Effector memory CD8-positive, alpha-beta T cell (primary cell): ENCODE data around the gene XPO5.
A peak's percentile ranks its signal among the peaks of the same experiment; 100 is the strongest.

Experiments
- ATAC-seq: fragments of 150-1000 bp; cut with Tn5 transposase; replicated peaks from 2 replicates; pipeline ENCODE4 v1.10.0; 2021; ENCODE audit warnings: mild to moderate bottlenecking, moderate library complexity
- DNase-seq, 3 experiments: peaks; one replicate each; pipeline ENCODE4 v3.0.0; 2021
- H3K27ac Mint-ChIP-seq, 2 donors: one replicate each; pipeline ENCODE4 v1.8.0; 2022; ENCODE audit warnings: mild to moderate bottlenecking in 2 of 2, mixed read lengths in 2 of 2, moderate library complexity in 2 of 2
- H3K27me3 Mint-ChIP-seq, 2 donors: one replicate each; pipeline ENCODE4 v1.8.0; 2022; ENCODE audit warnings: mixed read lengths in 2 of 2
- H3K36me3 Mint-ChIP-seq: one replicate; pipeline ENCODE4 v1.8.0; 2022; ENCODE audit warnings: mild to moderate bottlenecking, moderate library complexity, mixed read lengths; ENCODE audit not compliant: insufficient read depth
- H3K4me1 Mint-ChIP-seq, 2 donors: one replicate each; pipeline ENCODE4 v1.8.0; 2022; ENCODE audit warnings: low read depth in 2 of 2, mixed read lengths in 2 of 2
- H3K4me3 Mint-ChIP-seq, 2 donors: one replicate each; pipeline ENCODE4 v1.8.0; 2022; ENCODE audit warnings: mild to moderate bottlenecking in 2 of 2, mixed read lengths in 2 of 2, moderate library complexity in 2 of 2
- H3K9me3 Mint-ChIP-seq, 2 donors: one replicate each; pipeline ENCODE4 v1.8.0; 2022; ENCODE audit warnings: mixed read lengths in 2 of 2

XPO5 gene

DNA sequence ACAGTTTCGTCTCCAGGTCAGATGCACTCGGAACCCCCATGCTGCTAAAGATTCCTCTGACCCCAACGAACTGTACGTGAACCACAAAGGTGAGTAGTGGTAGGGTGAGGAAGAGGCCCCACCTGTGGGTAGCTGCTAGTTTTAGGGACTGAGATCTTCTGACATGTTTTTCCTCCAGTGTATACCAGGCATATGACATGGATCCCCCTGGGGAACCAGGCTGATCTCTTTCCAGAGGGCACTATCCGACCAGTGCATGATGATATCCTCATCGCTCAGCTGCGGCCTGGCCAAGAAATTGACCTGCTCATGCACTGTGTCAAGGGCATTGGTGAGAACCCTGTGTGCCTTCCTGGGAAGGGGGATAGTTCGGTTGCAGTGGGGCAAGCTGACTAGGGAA, 55.7 kb downstream of the XPO5 start:
- H3K9me3 Mint-ChIP-seq: no peaks in the 10 kb centered on the region
- no peaks in the 10 kb centered on the region for H3K27me3 Mint-ChIP-seq
- peaks cover 48% of the 10 kb centered on the region for H3K36me3 Mint-ChIP-seq
- DNase-seq (no peak), ATAC-seq (no peak)
- H3K4me1 Mint-ChIP-seq: peaks cover 10 to 13% of the 10 kb centered on the region in 2 donors
- H3K27ac Mint-ChIP-seq: no peak overlapping the region
- H3K4me3 Mint-ChIP-seq: no peak overlapping the region

DNA sequence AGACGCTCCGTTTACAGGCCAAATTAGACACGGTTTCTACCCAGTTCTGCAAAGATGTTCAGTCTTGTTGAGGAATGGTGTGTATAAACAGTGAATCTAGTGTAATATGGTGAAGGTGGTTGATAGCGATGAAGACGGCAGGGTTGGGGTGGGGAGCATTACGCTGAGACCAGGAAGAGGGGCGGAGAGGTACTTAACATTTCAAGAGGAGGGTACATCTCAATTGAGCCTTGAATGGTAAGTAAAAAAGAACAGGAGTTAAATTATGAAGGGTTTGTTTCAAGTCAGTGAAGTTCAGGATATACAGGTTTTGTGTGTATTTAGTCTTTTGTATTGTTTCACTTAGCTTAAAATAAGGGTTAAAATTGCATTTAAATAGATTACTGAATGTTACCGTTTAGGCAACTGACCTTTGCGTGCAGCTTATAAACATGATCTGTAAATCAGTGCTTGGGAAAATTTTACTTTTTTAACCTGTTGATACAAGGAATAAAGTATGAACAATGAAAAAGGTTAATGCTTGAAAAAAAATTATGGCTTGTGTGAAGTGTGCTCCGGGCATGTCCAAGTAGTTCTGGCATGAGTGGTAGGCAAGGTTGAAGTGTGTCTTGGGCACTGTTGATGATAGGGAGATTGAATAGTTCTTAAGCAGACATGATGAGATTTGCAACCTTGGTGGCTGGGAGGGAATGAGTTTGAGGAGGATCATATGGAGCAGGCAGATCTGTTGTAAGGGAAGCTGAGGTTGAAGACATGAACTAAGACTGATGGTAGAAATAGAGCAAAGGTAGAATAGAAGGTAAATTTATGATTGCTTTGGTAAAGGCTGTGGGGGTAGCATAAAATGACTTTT, 58.1 kb downstream of the XPO5 start:
- H3K9me3 Mint-ChIP-seq: no peaks in the 10 kb centered on the region

DNA sequence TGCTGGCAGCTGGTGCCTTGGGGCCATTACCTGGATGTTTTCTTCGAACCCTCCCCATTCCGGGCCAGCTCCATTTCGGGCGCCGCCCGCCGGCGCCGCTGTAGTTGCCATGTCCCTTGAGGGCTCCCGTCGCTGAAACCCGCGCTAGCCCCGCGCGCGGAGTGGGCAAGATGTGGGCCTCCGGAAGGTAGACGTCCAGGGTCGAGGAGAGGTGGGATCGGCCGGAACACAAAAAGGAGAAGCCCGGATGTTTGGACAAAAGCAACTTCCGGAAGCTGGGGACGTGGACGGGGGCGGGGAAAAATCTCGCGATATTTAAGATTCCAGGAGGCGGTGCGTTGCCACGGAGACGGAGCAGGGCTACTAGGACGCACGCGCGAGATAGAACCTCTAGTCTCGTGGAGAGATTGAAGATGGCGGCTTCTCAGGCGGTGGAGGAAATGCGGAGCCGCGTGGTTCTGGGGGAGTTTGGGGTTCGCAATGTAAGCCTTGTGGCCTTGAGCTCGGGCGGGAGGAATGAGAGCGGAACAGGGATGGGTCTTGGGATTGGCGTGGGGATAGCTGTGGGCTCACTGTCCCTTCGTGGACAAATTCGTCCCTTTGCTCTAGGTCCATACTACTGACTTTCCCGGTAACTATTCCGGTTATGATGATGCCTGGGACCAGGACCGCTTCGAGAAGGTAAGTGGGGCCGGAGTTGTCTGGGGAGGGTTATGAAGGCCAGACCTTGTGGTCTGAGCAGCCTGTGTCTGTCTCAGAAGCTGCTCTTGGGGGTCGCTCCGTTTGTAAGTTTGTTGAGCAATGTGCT, 58.9 kb downstream of the XPO5 start, which contains the start of the genes POLR1C and YIPF3:
Gene POLR1C (plus strand): TSS at position 393 of the 808 bp plus-strand sequence. CDS start 21 bp downstream, at position 414.
Gene YIPF3 (minus strand): TSS at position 230 of the 808 bp plus-strand sequence. CDS start 119 bp downstream, at position 111.
- ATAC-seq: peak; percentile 93
- peaks cover 43% of the 10 kb centered on the region for H3K36me3 Mint-ChIP-seq
- H3K4me3 Mint-ChIP-seq: no peak within 1 kb of the TSS
- peaks cover 23 to 31% of the 10 kb centered on the region in 2 donors for H3K4me1 Mint-ChIP-seq
- H3K27me3 Mint-ChIP-seq: no peaks in the 10 kb centered on the region
- peak; percentile 95 to 97 (median 95) for DNase-seq
- H3K27ac Mint-ChIP-seq: no peak within 1 kb of the TSS
- H3K9me3 Mint-ChIP-seq: no peaks in the 10 kb centered on the region

More for the DNA sequence above, 58.1 kb downstream of the XPO5 start:
- Mint-ChIP-seq H3K4me3 (no peak overlapping the region), H3K27ac (no peak overlapping the region), H3K4me1 (peaks cover 22 to 28% of the 10 kb centered on the region in 2 donors), H3K27me3 (no peaks in the 10 kb centered on the region), H3K36me3 (peaks cover 50% of the 10 kb centered on the region)
- DNase-seq: no peak
- peak; percentile 2 for ATAC-seq

DNA sequence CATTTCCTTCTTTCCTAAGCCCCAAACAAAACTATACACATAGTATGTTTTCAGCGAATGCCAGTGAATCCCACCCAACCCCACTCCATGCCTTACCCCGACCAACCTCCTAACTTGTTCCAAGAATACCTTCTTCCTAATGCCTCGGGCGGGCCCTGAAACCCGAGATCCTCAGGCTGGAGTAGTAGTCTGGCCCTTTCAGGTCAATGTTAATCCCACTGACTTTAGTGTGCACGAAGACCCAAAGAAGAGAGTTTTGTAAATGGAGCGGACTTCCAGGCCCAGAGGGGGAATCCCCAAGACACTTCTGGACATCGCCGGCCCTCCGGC, 59.5 kb downstream of the XPO5 start:
- no peak overlapping the region for H3K27ac Mint-ChIP-seq
- peak; percentile 5 for ATAC-seq
- no peak overlapping the region for H3K4me3 Mint-ChIP-seq
- no peaks in the 10 kb centered on the region for H3K27me3 Mint-ChIP-seq
- peaks cover 27 to 31% of the 10 kb centered on the region in 2 donors for H3K4me1 Mint-ChIP-seq
- H3K36me3 Mint-ChIP-seq: peaks cover 37% of the 10 kb centered on the region
- H3K9me3 Mint-ChIP-seq: no peaks in the 10 kb centered on the region
- no peak for DNase-seq

DNA sequence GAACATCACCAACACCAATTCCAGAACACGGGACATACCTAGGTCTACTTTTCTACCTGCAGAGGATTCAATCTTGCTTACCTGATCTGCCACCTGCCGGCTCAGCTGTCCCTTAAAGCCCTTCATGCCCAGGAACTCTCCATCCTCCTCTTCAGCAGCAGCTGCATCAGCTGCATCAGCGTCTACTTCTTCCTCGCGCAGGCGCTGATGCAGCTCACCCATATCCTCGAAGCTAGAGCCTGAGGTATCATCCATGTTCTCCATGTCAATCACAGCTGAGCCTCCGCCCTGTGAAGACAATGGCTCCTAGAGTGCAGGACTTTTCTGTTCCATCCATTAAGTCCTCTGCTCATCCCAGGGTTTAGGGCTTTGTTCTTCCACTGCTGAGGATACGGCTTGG, 60.0 kb downstream of the XPO5 start:
- peak overlapping the region in 1 of 2 donors; percentile 52 for H3K27ac Mint-ChIP-seq

DNA sequence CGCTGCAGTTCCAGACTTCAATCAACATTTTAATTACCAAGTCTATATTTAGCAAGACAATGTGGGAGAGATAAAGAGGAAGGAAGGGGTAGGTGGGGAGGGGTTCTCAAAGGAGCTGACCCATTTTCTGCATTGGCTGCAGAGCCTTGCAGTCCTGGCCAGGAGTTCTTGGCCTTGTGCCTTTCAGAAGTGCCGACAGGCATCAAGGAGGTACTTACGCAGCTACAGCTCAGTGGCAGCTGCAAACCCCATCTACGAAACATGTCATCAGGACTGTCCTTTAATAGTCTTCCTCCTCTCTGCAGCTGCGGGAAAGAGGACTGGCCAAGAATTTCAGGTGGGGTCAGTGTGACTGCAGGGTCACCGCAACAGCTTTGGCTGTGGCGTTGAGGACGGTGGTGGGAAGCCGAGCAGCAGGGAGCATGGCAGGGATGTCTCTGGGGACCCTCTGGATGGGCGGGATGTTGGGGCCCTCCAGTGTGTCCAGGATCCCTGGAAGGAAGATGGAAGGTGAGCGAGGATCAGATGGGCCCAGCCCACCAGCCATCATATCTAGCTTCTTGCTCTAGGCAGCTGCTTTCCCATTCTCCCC, 63.9 kb downstream of the XPO5 start:
- peak overlapping the region in 1 of 2 donors; percentile 78 for H3K27ac Mint-ChIP-seq

More for the DNA sequence above, 60.0 kb downstream of the XPO5 start:
- no peak for DNase-seq
- no peak for ATAC-seq
- Mint-ChIP-seq H3K4me3 (no peak overlapping the region), H3K9me3 (no peaks in the 10 kb centered on the region), H3K4me1 (peaks cover 28 to 31% of the 10 kb centered on the region in 2 donors), H3K36me3 (peaks cover 34% of the 10 kb centered on the region), H3K27me3 (no peaks in the 10 kb centered on the region)

DNA sequence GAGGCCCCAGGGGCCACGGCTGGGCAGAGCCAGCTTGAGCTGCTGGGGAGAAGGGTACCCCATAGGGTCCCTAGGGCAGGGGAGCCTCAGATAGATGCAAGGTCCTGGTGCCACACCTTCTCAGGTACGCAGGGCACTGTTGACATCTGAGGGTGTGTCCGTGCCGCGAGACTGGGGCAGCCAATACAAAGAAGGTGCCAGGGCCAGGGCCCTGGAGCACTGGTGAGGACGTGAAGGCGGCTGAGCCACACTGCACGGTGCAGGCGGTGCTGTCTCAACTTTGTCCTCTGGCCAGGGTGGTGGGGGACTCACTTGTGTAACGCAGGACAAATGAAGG, 65.0 kb downstream of the XPO5 start:
- no peak for DNase-seq
- Mint-ChIP-seq H3K27me3 (peaks cover 14 to 26% of the 10 kb centered on the region in 2 donors), H3K4me1 (peaks cover 37 to 52% of the 10 kb centered on the region in 2 donors), H3K36me3 (peaks cover 43% of the 10 kb centered on the region), H3K9me3 (no peaks in the 10 kb centered on the region), H3K4me3 (peak overlapping the region; percentile 87 to 88), H3K27ac (peak overlapping the region in 1 of 2 donors; percentile 86)
- ATAC-seq: no peak

More for the DNA sequence above, 63.9 kb downstream of the XPO5 start:
- Mint-ChIP-seq H3K4me3 (no peak overlapping the region), H3K36me3 (peaks cover 37% of the 10 kb centered on the region), H3K9me3 (no peaks in the 10 kb centered on the region), H3K27me3 (peaks cover 14 to 26% of the 10 kb centered on the region in 2 donors), H3K4me1 (peaks cover 36 to 47% of the 10 kb centered on the region in 2 donors)
- no peak for ATAC-seq
- no peak for DNase-seq

DNA sequence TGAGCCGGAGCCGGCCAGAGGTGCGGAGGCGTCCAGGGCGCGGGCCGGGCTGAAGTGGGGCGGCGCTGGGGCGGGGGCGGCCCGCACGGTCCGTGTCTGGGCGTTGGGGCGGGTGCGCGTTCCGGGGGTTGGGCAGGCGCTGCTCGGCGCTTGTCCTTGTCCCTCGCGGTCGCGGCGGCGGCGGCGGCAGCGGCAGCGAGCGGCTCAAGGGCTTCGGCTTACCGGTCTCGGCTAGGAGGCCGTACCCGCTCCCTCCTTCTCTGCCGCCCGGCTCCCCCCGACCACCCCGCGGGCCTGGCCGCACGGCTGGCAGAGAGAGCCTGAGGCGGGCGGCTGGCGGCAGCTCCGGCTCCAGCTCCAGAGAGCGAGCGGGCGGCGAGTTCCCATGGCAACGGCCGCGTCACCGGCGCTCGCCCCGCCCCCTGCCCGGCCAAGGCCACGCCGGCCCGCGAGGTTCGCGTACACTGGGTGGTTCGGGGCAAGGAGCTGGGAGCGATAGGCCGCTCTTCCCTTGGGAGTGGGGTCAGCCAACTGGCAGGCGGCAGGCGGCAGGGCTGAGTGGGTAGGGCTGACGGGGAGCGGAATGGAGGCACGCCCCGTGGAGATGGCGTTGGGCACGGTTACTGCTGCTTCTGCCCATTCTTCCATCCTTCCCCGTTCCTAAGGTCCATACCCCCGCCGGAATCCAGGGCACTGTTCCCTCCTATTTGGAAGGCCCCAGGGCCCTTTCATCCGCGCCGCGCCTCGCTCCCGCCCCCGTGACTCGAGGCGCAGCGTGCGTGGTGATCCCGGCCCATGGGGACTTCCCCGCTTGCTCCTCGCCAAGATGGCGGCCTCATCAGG, 65.6 kb downstream of the XPO5 start, which contains the start of gene LRRC73:
Gene LRRC73 (minus strand): TSS at position 363 of the 843 bp plus-strand sequence. CDS start 561 bp downstream, outside the sequence.
- H3K4me1 Mint-ChIP-seq: peaks cover 31 to 47% of the 10 kb centered on the region in 2 donors

DNA sequence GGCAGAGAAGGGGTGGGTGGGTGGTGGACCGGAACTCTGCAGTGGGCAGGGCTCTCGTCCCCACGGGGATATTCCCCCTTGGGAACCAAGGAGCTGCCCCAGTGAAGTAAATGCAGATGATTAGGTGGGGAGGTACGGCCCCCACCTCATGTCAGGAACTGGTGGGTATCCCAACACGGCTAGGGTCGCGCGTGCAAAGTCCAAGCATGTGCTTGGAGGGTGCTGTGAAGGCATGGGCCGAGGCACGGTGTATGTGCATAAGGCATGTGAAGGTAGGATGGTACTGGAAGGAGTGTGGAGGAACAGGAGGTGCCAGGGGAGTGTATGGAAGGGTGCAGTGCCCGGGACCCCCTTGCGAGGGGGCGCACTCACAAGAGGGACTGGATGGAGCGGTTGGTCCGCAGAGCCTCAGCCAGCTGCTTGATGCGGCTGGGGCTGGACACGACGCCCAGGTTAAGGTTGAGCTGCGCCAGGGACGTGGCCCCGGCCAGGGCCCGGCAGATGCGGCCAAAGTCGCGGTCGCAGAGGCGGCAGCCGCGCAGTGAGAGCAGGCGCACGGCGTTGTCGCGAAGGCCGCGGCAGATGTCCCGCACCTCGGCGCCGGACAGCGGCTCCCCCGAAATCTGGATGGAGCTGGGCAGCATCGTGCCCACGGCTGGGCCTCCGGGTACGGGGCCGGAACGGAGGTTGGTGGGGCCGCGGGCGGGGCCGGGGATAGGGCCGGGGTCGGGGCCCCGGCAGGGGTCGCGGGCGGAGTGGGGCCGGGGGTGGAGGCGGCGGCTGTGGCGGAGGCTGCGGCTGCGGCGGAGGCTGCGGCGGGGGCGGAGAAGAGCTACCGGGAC, 66.5 kb downstream of the XPO5 start:
- Mint-ChIP-seq H3K9me3 (no peaks in the 10 kb centered on the region), H3K27ac (peak overlapping the region; percentile 2 to 86), H3K4me3 (peak overlapping the region; percentile 87 to 88), H3K27me3 (peaks cover 14 to 26% of the 10 kb centered on the region in 2 donors), H3K36me3 (peaks cover 38% of the 10 kb centered on the region), H3K4me1 (peaks cover 23 to 40% of the 10 kb centered on the region in 2 donors)
- DNase-seq (no peak), ATAC-seq (no peak)

More for the DNA sequence above, 65.6 kb downstream of the XPO5 start, which contains the start of gene LRRC73:
- ATAC-seq (peak; percentile 79), DNase-seq (peak; percentile 73 to 80 (median 77))
- peak within 1 kb of the TSS; percentile 2 to 86 for H3K27ac Mint-ChIP-seq
- peaks cover 42% of the 10 kb centered on the region for H3K36me3 Mint-ChIP-seq
- no peaks in the 10 kb centered on the region for H3K9me3 Mint-ChIP-seq
- H3K27me3 Mint-ChIP-seq: peaks cover 14 to 26% of the 10 kb centered on the region in 2 donors
- peak within 1 kb of the TSS; percentile 87 to 88 for H3K4me3 Mint-ChIP-seq

DNA sequence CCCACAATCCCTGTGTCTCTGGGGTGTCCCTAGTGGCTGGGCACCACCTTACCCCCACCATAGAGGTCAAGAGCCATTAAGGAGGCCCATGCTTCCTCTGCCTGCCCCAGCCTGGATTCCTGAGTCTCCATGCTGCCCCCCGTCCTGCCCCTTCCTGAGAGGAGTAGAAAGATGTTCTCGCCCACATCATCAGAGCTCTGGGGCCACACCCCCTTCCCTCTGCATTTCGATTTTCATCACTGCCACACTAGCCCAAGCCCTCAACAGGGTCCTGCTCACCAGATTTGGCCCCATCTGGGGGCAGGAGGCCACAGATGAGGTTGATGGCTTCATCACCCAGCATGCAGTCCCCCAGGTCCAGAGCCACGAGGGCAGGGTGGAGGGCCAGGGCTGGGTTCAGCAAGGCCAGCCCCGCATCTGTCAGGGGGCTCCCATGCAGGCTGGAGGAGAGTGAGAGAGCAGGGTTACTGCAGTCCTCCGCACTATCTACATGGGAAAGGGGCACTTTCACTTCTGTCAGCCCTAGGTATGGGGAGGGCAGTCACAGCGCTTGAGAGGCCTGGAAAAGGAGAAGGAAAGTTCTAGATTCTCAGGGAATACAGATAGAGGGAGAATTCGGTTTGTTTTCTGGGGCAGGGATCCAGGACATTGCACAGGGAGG, 67.2 kb downstream of the XPO5 start:
- peaks cover 36% of the 10 kb centered on the region for H3K36me3 Mint-ChIP-seq
- H3K9me3 Mint-ChIP-seq: no peaks in the 10 kb centered on the region
- peaks cover 21 to 38% of the 10 kb centered on the region in 2 donors for H3K4me1 Mint-ChIP-seq
- H3K4me3 Mint-ChIP-seq: peak overlapping the region; percentile 87 to 88
- peaks cover 14 to 26% of the 10 kb centered on the region in 2 donors for H3K27me3 Mint-ChIP-seq
- DNase-seq: no peak
- no peak for ATAC-seq
- peak overlapping the region; percentile 2 to 86 for H3K27ac Mint-ChIP-seq

DNA sequence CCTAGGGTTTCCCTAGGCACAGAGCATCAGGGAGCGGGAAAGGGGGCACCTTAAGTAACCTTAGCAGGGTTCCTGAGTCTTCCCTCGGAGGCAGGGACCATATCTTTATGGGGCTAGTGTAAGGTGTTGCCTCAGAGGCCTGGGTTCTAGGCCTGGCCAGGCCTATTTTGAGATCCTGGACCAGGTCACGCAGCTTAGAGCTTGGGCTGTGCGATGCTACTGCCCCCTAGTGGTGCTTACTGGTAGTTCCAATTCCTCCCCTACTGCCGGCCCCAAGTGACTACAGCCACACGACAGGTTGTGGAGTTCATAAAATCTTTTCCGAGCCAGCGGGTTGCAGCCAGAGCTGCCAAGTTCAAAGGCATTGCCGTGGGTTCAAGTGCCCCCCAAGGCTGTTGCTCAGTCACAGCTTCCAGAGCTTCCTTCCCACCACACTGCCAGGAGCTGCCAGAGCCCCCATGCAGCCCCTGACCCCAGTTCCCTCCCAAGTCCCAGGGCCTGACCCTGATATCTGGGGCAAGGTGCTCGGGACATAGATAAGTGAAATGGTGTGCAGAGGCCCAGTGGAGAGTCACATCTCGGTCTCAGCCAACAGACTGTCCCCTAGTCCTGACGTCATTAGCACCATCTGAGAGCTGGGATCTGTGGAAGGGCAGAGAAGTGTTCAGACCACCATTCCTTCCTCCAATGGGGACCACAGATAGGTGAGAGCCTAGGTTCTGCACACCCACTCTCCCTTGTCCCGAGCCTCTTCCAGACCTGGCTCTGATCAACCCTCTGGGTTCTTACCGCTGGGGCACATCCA, 69.0 kb downstream of the XPO5 start:
- Mint-ChIP-seq H3K27me3 (peaks cover 14 to 26% of the 10 kb centered on the region in 2 donors), H3K4me3 (no peak overlapping the region), H3K27ac (peak overlapping the region; percentile 90 to 92), H3K9me3 (no peaks in the 10 kb centered on the region), H3K36me3 (peaks cover 30% of the 10 kb centered on the region), H3K4me1 (peaks cover 12 to 33% of the 10 kb centered on the region in 2 donors)
- ATAC-seq: peak; percentile 71
- peak; percentile 83 to 84 (median 83) for DNase-seq
